Neural cell (in vitro differentiated cells): ENCODE data around the gene TEX14. TPM values are rescaled to one million over a fixed set of nuclear protein-coding genes. Genes with fewer than 3 reads are reported as not detected.

Experiments used
- H2AFZ ChIP-seq: fragments of 200-600, 300-800 bp; sonication (generic), shearing (Covaris generic); 2 replicates; pipeline ENCODE4 v1.6.0; 2014; ENCODE audit warnings: low read depth, mild to moderate bottlenecking, antibody characterized with exemption, low read length, moderate library complexity
- H3F3A ChIP-seq: fragments of 200-600 bp; shearing (Covaris generic); 2 replicates; pipeline ENCODE4 v1.6.1; 2016; ENCODE audit warnings: mild to moderate bottlenecking, moderate library complexity, mixed read lengths, antibody characterized with exemption, low read length; ENCODE audit not compliant: insufficient read depth, poor library complexity, severe bottlenecking
- H3K27ac ChIP-seq: fragments of 200-600, 300-800 bp; sonication (generic), shearing (Covaris generic); 2 replicates; pipeline ENCODE4 v1.5.1; 2014; ENCODE audit warnings: mild to moderate bottlenecking, low read length, moderate library complexity
- H3K27me3 ChIP-seq: fragments of 300-800, 200-600 bp; sonication (generic), shearing (Covaris generic); 2 replicates; pipeline ENCODE4 v1.6.0; 2014; ENCODE audit warnings: mild to moderate bottlenecking, low read depth, low read length, moderate library complexity; ENCODE audit not compliant: insufficient read depth
- H3K36me3 ChIP-seq: fragments of 300-800, 200-600 bp; sonication (generic), shearing (Covaris generic); 2 replicates; pipeline ENCODE4 v1.5.1; 2014; ENCODE audit warnings: mild to moderate bottlenecking, antibody characterized with exemption, low read length, moderate library complexity; ENCODE audit not compliant: insufficient read depth
- H3K4me2 ChIP-seq: fragments of 300-800, 200-600 bp; sonication (generic), shearing (Covaris generic); 2 replicates; pipeline ENCODE4 v1.6.0; 2014; ENCODE audit warnings: mild to moderate bottlenecking, low read length
- H3K4me3 ChIP-seq: fragments of 300-800, 200-600 bp; sonication (generic), shearing (Covaris generic); 2 replicates; pipeline ENCODE4 v1.5.1; 2014; ENCODE audit warnings: mild to moderate bottlenecking, low read length, moderate library complexity
- H3K79me2 ChIP-seq: fragments of 200-600 bp; shearing (Covaris generic); replicated peaks from 2 replicates; pipeline ENCODE4 v1.6.0; 2014; ENCODE audit warnings: mild to moderate bottlenecking, low read length, moderate library complexity; ENCODE audit not compliant: insufficient read depth
- H3K9ac ChIP-seq: fragments of 300-800, 200-600 bp; sonication (generic), shearing (Covaris generic); 2 replicates; pipeline ENCODE4 v1.6.1; 2016; ENCODE audit warnings: mild to moderate bottlenecking, low read length, mixed read lengths
- H3K9me2 ChIP-seq: fragments of 200-600 bp; shearing (Covaris generic); 2 replicates; pipeline ENCODE4 v1.6.1; 2016; ENCODE audit warnings: mild to moderate bottlenecking, low read length, mixed read lengths; ENCODE audit not compliant: insufficient read depth
- H3K9me3 ChIP-seq: fragments of 200-600, 300-800 bp; sonication (generic), shearing (Covaris generic); 2 replicates; pipeline ENCODE4 v1.6.1; 2016; ENCODE audit warnings: mild to moderate bottlenecking, mixed run types, low read length, moderate library complexity, mixed read lengths
- H4K20me1 ChIP-seq: fragments of 200-600 bp; shearing (Covaris generic); 2 replicates; pipeline ENCODE4 v1.6.1; 2016; ENCODE audit warnings: mild to moderate bottlenecking, mixed run types; ENCODE audit not compliant: insufficient read depth
- CTCF ChIP-seq: fragments of 450-650 bp; IDR thresholded peaks from 2 replicates; pipeline ENCODE4 v1.5.1; 2014; ENCODE audit warnings: antibody characterized with exemption, mild to moderate bottlenecking, moderate library complexity; ENCODE audit not compliant: poor library complexity, severe bottlenecking
- EP300 ChIP-seq: fragments of 450-650 bp; conservative IDR thresholded peaks from 2 replicates; pipeline ENCODE4 v1.6.1; 2014; ENCODE audit warnings: antibody characterized with exemption, mild to moderate bottlenecking, moderate library complexity; ENCODE audit not compliant: poor library complexity, severe bottlenecking
- EZH2 ChIP-seq: fragments of 200-600, 300-800 bp; shearing (Covaris generic), sonication (generic); IDR thresholded peaks from 2 replicates; pipeline ENCODE4 v1.6.1; 2014; ENCODE audit warnings: antibody characterized with exemption, low read length, borderline replicate concordance, mild to moderate bottlenecking; ENCODE audit not compliant: insufficient read depth, poor library complexity, severe bottlenecking
- MXI1 ChIP-seq: fragments of 450-650 bp; conservative IDR thresholded peaks from 2 replicates; pipeline ENCODE4 v1.6.1; 2014; ENCODE audit warnings: antibody characterized with exemption, mild to moderate bottlenecking; ENCODE audit not compliant: poor library complexity, severe bottlenecking
- POLR2AphosphoS5 ChIP-seq: IDR thresholded peaks from 2 replicates; pipeline ENCODE4 v1.6.1; 2012
- RAD21 ChIP-seq: fragments of 450-650 bp; conservative IDR thresholded peaks from 2 replicates; pipeline ENCODE4 v1.6.1; 2014; ENCODE audit warnings: antibody characterized with exemption, mild to moderate bottlenecking, moderate library complexity
- SMC3 ChIP-seq: fragments of 450-650 bp; conservative IDR thresholded peaks from 2 replicates; pipeline ENCODE4 v1.6.1; 2014; ENCODE audit warnings: antibody characterized with exemption, mild to moderate bottlenecking, moderate library complexity; ENCODE audit not compliant: poor library complexity
- TAF1 ChIP-seq: IDR thresholded peaks from 2 replicates; pipeline ENCODE4 v1.6.1; 2012; ENCODE audit warnings: low read depth
- polyA plus RNA-seq: library from polyadenylated mRNA; depleted of rRNA; stranded (reverse); fragments of >200 nt; gene quantifications from 2 replicates; pipeline ENCODE4 v1.2.3, GENCODE V29; 2014
- TF ChIP-seq, protein P1 (sequence below): IDR thresholded peaks from 2 replicates; pipeline ENCODE4 v1.6.1; 2012; ENCODE audit warnings: borderline replicate concordance

Gene TEX14
- polyA plus RNA-seq, 1 donor from 2014 or later, result 1.4 TPM

GRCh38 chr17:58615768-58616659, 75.8 kb downstream of the TEX14 start:
- Histone ChIP-seq H3K36me3 (no peaks in the 10 kb centered on the region), H3K27me3 (no peaks in the 10 kb centered on the region), H3K4me2 (no peak overlapping the region), H3K9ac (no peak overlapping the region), H3K9me3 (no peaks in the 10 kb centered on the region), H3K9me2 (no peaks in the 10 kb centered on the region), H4K20me1 (no peaks in the 10 kb centered on the region), H2AFZ (no peak overlapping the region), H3K27ac (no peak overlapping the region), H3K79me2 (no peaks in the 10 kb centered on the region), H3F3A (no peaks in the 10 kb centered on the region), H3K4me3 (no peak overlapping the region)
- no peak for TF ChIP-seq EZH2
- TF ChIP-seq, protein P1, sequence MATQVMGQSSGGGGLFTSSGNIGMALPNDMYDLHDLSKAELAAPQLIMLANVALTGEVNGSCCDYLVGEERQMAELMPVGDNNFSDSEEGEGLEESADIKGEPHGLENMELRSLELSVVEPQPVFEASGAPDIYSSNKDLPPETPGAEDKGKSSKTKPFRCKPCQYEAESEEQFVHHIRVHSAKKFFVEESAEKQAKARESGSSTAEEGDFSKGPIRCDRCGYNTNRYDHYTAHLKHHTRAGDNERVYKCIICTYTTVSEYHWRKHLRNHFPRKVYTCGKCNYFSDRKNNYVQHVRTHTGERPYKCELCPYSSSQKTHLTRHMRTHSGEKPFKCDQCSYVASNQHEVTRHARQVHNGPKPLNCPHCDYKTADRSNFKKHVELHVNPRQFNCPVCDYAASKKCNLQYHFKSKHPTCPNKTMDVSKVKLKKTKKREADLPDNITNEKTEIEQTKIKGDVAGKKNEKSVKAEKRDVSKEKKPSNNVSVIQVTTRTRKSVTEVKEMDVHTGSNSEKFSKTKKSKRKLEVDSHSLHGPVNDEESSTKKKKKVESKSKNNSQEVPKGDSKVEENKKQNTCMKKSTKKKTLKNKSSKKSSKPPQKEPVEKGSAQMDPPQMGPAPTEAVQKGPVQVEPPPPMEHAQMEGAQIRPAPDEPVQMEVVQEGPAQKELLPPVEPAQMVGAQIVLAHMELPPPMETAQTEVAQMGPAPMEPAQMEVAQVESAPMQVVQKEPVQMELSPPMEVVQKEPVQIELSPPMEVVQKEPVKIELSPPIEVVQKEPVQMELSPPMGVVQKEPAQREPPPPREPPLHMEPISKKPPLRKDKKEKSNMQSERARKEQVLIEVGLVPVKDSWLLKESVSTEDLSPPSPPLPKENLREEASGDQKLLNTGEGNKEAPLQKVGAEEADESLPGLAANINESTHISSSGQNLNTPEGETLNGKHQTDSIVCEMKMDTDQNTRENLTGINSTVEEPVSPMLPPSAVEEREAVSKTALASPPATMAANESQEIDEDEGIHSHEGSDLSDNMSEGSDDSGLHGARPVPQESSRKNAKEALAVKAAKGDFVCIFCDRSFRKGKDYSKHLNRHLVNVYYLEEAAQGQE, result no peak
- TF ChIP-seq TAF1, result no peak
- no peak for TF ChIP-seq RAD21
- TF ChIP-seq POLR2AphosphoS5, result no peak
- TF ChIP-seq EP300, result no peak
- no peak for TF ChIP-seq MXI1
- TF ChIP-seq SMC3, result no peak
- no peak for TF ChIP-seq CTCF

- Histone ChIP-seq H3K9ac (no peak overlapping the region), H3K4me3 (no peak overlapping the region), H3K27ac (no peak overlapping the region), H3K79me2 (no peaks in the 10 kb centered on the region), H4K20me1 (no peaks in the 10 kb centered on the region), H3K9me2 (no peaks in the 10 kb centered on the region), H3F3A (no peaks in the 10 kb centered on the region), H3K36me3 (no peaks in the 10 kb centered on the region), H3K27me3 (no peaks in the 10 kb centered on the region), H2AFZ (no peak overlapping the region), H3K4me2 (no peak overlapping the region), H3K9me3 (no peaks in the 10 kb centered on the region)
- TF ChIP-seq SMC3, result no peak
- no peak for TF ChIP-seq TAF1
Measured at GRCh38 chr17:58614859-58615459, 76.9 kb downstream of the TEX14 start.
